Testis (tissue), 2 donors: Measurements from ENCODE around the gene POLR2J.
"Not testable (repeated sequence)": the region's sequence is repeated elsewhere in the genome, so short reads cannot be mapped to it uniquely, and the experiment has no call there.

Experiments used
- POLR2A ChIP-seq: fragments of 450-650 bp; IDR thresholded peaks from one replicate; pipeline ENCODE4 v1.6.1; 2017; ENCODE audit warnings: antibody characterized with exemption, mild to moderate bottlenecking, moderate library complexity
- TF ChIP-seq, protein P1 (sequence below), 3 experiments: fragments of 450-650 bp in 2 of 3; fragments of 200-600 bp in 1 of 3; sonication (generic) in 1 of 3; IDR thresholded peaks; one replicate each; pipeline ENCODE4 v1.5.1; 2016 to 2019; ENCODE audit warnings: antibody characterized with exemption in 3 of 3, mild to moderate bottlenecking in 2 of 3, moderate library complexity in 1 of 3

DNA sequence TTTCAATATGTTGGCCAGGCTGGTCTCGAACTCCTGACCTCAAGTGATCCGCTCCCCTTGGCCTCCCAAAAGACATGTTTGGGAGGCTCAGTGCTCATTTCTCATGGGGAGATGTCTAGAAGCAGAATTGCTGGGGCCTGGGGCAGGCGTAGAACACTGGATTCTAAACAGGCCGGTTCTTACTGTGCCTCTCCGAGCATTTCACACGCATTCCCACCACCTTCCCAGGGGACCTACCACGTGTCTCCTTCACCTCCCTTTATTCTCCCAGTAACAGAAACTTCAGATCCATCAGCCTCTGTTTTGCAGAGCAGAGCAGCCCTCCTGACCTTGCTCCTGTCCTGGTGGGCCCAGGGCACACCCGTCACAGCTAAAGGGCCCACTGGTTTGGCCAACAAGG lies 48.5 kb upstream of the POLR2J start:
- not testable (repeated sequence) for TF ChIP-seq POLR2A
- TF ChIP-seq, protein P1, sequence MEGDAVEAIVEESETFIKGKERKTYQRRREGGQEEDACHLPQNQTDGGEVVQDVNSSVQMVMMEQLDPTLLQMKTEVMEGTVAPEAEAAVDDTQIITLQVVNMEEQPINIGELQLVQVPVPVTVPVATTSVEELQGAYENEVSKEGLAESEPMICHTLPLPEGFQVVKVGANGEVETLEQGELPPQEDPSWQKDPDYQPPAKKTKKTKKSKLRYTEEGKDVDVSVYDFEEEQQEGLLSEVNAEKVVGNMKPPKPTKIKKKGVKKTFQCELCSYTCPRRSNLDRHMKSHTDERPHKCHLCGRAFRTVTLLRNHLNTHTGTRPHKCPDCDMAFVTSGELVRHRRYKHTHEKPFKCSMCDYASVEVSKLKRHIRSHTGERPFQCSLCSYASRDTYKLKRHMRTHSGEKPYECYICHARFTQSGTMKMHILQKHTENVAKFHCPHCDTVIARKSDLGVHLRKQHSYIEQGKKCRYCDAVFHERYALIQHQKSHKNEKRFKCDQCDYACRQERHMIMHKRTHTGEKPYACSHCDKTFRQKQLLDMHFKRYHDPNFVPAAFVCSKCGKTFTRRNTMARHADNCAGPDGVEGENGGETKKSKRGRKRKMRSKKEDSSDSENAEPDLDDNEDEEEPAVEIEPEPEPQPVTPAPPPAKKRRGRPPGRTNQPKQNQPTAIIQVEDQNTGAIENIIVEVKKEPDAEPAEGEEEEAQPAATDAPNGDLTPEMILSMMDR (IDR thresholded peaks at IDR 0.05), result not testable (repeated sequence)
